ENCODE measurements around the gene DNAH2.

Gene DNAH2

GRCh38 chr17:7789131-7789530 lies 71.6 kb downstream of the DNAH2 start:
- peaks cover 93% of the 10 kb centered on the region for H3K27me3 ChIP-seq (replicated peaks; ENCODE audit: insufficient read depth, low read length)
- H3K4me3 ChIP-seq (ENCODE audit: low read length): no peak overlapping the region
- TF ChIP-seq EZH2phosphoT487 (IDR thresholded peaks at IDR 0.05; ENCODE audit: low read length): no peak
- TF ChIP-seq, protein P1, sequence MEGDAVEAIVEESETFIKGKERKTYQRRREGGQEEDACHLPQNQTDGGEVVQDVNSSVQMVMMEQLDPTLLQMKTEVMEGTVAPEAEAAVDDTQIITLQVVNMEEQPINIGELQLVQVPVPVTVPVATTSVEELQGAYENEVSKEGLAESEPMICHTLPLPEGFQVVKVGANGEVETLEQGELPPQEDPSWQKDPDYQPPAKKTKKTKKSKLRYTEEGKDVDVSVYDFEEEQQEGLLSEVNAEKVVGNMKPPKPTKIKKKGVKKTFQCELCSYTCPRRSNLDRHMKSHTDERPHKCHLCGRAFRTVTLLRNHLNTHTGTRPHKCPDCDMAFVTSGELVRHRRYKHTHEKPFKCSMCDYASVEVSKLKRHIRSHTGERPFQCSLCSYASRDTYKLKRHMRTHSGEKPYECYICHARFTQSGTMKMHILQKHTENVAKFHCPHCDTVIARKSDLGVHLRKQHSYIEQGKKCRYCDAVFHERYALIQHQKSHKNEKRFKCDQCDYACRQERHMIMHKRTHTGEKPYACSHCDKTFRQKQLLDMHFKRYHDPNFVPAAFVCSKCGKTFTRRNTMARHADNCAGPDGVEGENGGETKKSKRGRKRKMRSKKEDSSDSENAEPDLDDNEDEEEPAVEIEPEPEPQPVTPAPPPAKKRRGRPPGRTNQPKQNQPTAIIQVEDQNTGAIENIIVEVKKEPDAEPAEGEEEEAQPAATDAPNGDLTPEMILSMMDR (IDR thresholded peaks at IDR 0.05; ENCODE audit: low read length): no peak
- TF ChIP-seq EZH2 (optimal IDR thresholded peaks at IDR 0.05; ENCODE audit: low read depth, low read length): no peak
- DNase-seq: no peak
- H3K36me3 ChIP-seq (replicated peaks; ENCODE audit: insufficient read depth, low read length): no peaks in the 10 kb centered on the region
- H3F3A ChIP-seq (ENCODE audit: insufficient read depth, low read length): no peaks in the 10 kb centered on the region
- H3K9me2 ChIP-seq (replicated peaks; ENCODE audit: insufficient read depth, low read length): no peaks in the 10 kb centered on the region
- H2AFZ ChIP-seq (ENCODE audit: low read length): no peak overlapping the region
- no peak overlapping the region for H3K4me2 ChIP-seq (ENCODE audit: low read depth, low read length)
- H3K9me3 ChIP-seq (replicated peaks; ENCODE audit: insufficient read depth, low read length): no peaks in the 10 kb centered on the region
- no peak overlapping the region for H3K27ac ChIP-seq (ENCODE audit: low read length)
- H3K79me2 ChIP-seq (ENCODE audit: low read length): no peaks in the 10 kb centered on the region
- no peaks in the 10 kb centered on the region for H3K4me1 ChIP-seq (ENCODE audit: low read length)
- no peaks in the 10 kb centered on the region for H4K20me1 ChIP-seq (ENCODE audit: insufficient read depth, low read length)
- no peak overlapping the region for H3K9ac ChIP-seq (ENCODE audit: low read length)

GRCh38 chr17:7790150-7790549 lies 72.6 kb downstream of the DNAH2 start:
- Histone ChIP-seq H3K4me1 (ENCODE audit: low read length) (no peaks in the 10 kb centered on the region), H3K9me3 (replicated peaks; ENCODE audit: insufficient read depth, low read length) (no peaks in the 10 kb centered on the region), H4K20me1 (ENCODE audit: insufficient read depth, low read length) (no peaks in the 10 kb centered on the region), H3K9ac (ENCODE audit: low read length) (no peak overlapping the region), H3K36me3 (replicated peaks; ENCODE audit: insufficient read depth, low read length) (no peaks in the 10 kb centered on the region), H2AFZ (ENCODE audit: low read length) (no peak overlapping the region), H3K4me3 (ENCODE audit: low read length) (no peak overlapping the region), H3K27me3 (replicated peaks; ENCODE audit: insufficient read depth, low read length) (peaks cover 95% of the 10 kb centered on the region), H3F3A (ENCODE audit: insufficient read depth, low read length) (no peaks in the 10 kb centered on the region), H3K4me2 (ENCODE audit: low read depth, low read length) (no peak overlapping the region), H3K9me2 (replicated peaks; ENCODE audit: insufficient read depth, low read length) (no peaks in the 10 kb centered on the region), H3K27ac (ENCODE audit: low read length) (no peak overlapping the region), H3K79me2 (ENCODE audit: low read length) (no peaks in the 10 kb centered on the region)
- DNase-seq: no peak
- TF ChIP-seq, protein P1 (IDR thresholded peaks at IDR 0.05; ENCODE audit: low read length): no peak
- no peak for TF ChIP-seq EZH2phosphoT487 (IDR thresholded peaks at IDR 0.05; ENCODE audit: low read length)
- no peak for TF ChIP-seq EZH2 (optimal IDR thresholded peaks at IDR 0.05; ENCODE audit: low read depth, low read length)

DNA sequence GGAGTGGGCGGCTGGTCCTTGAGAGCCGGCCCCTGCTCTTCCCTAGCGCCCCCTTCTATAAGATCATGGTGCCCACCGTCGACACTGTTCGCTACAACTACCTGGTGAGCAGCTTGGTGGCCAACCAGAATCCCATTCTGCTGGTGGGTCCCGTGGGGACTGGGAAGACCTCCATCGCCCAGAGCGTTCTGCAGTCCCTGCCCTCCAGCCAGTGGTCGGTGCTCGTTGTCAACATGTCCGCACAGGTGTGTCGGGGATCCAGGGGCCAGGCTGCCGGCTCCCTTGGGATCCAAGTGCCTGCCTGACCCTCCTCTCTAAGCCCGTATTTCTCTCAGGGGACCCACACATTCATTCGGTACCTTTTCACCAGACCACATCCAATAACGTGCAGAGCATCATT lies 75.1 kb downstream of the DNAH2 start:
- no peaks in the 10 kb centered on the region for H4K20me1 ChIP-seq (ENCODE audit: insufficient read depth, low read length)
- H3F3A ChIP-seq (ENCODE audit: insufficient read depth, low read length): no peaks in the 10 kb centered on the region
- no peaks in the 10 kb centered on the region for H3K9me2 ChIP-seq (replicated peaks; ENCODE audit: insufficient read depth, low read length)
- no peak overlapping the region for H3K27ac ChIP-seq (ENCODE audit: low read length)
- no peak for DNase-seq
- H3K9me3 ChIP-seq (replicated peaks; ENCODE audit: insufficient read depth, low read length): no peaks in the 10 kb centered on the region
- H3K9ac ChIP-seq (ENCODE audit: low read length): no peak overlapping the region
- no peaks in the 10 kb centered on the region for H3K79me2 ChIP-seq (ENCODE audit: low read length)
- no peaks in the 10 kb centered on the region for H3K4me1 ChIP-seq (ENCODE audit: low read length)
- no peak overlapping the region for H3K4me3 ChIP-seq (ENCODE audit: low read length)
- H3K4me2 ChIP-seq (ENCODE audit: low read depth, low read length): no peak overlapping the region
- no peak overlapping the region for H2AFZ ChIP-seq (ENCODE audit: low read length)
- TF ChIP-seq, protein P1 (IDR thresholded peaks at IDR 0.05; ENCODE audit: low read length): no peak
- peaks cover 87% of the 10 kb centered on the region for H3K27me3 ChIP-seq (replicated peaks; ENCODE audit: insufficient read depth, low read length)
- H3K36me3 ChIP-seq (replicated peaks; ENCODE audit: insufficient read depth, low read length): no peaks in the 10 kb centered on the region

All from MM.1S (cell line).